LoVo (cell line): ENCODE results near the gene MCL1.
"Not testable (repeated sequence)": the region's sequence is repeated elsewhere in the genome, so short reads cannot be mapped to it uniquely, and the experiment has no call there.

Source experiments
- DNase-seq: peaks from one replicate; pipeline ENCODE4 v3.0.0-alpha.2; 2016; ENCODE audit warnings: low spot score

The MCL1 gene

GRCh38 chr1:150568594-150568966 lies 10.8 kb downstream of the MCL1 start:
- DNase-seq: no peak

DNA sequence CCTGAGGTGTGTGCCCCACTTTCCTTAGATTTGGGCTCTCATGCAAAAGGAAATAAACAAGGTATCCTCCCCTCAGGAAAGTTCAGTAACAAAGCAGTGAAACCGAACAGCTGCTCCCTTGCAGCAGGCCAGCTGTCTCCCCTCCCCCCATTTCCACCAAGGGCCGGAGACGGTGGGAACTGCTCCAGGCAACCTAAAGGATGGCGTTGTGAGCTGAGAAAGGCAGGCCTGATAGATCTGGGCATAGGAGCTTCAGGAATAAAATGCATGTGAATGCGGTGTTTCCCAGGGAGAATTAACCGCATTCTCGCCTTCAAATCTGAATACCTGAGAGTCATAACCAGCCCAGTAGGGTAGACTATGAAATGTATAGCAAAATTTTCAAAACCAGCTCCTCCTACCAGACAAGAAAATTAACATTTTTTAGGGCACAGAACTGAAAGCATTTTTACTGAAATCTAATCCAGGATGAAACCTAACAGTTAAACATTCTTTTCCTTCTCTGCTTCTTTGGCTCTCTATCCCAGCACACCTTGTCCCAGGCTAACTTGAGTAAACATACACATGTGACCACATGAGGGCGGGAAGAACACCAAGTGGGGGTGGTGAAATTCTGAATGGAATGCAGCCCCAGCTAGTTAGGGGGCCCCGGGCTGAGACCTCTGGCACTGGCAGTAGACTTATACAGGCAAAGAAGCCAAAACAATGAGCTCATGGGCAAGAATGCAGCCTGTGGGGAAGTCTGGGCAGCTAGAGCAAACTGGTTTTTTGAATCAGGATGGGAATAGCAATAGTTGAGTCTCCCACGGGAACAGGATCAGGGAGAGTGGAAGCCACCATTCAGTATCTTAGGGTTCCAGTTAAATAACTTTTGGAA lies 11.5 kb downstream of the MCL1 start:
- DNase-seq: peak; percentile 40

DNA sequence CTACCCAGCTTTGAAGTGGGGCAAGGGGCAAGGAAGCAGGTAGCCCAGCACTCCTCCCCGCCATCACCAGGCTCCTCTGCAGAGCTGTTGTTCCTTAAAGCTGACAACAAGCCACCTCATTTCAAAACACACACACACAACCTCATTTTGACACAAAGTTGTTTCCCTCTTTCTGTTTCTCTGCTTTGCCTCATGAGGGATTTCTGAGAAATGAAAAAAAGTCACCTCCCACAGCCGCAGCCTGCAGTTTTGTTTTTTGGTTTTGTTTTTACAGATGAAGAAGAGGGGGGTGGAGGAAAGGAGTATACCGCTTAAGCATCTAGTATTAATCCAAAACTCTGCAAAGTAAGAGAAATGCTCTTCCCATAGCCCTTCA lies 12.1 kb downstream of the MCL1 start:
- DNase-seq: no peak

GRCh38 chr1:150566589-150567340 lies 12.6 kb downstream of the MCL1 start:
- no peak for DNase-seq

DNA sequence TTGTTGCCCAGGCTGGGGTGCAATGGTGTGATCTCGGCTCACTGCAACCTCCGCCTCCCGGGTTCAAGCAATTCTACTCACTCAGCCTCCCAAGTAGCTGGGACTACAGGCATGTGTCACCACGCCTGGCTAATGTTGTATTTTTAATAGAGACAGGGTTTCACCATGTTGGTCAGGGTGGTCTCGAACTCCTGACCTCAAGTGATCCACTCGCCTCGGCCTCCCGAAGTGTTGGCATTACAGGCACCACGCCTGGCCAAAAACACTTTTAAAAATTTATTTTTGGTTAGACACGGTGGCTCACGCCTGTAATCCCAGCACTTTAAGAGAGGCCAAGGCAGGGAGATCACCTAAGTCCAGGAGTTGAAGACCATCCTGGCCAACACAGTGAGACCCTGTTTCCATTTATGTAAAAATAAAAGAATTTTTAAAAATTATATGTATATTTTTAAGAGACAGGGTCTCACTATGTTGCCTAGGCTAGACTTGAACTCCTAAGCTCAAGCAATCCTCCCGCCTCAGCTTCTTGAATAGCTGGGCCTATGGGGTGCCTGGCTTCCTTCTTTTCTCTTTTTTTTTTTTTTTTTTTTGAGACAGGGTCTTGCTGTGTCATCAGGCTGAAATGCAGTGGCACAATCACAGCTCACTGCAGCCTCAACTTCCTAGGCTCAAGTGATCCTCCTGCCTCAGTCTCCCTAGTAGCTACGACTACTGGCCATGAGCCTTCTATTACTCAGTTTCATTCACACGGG lies 14.0 kb downstream of the MCL1 start:
- DNase-seq: not testable (repeated sequence)

- no peak for DNase-seq
Measured at GRCh38 chr1:150564051-150564991, 15.1 kb downstream of the MCL1 start.

DNA sequence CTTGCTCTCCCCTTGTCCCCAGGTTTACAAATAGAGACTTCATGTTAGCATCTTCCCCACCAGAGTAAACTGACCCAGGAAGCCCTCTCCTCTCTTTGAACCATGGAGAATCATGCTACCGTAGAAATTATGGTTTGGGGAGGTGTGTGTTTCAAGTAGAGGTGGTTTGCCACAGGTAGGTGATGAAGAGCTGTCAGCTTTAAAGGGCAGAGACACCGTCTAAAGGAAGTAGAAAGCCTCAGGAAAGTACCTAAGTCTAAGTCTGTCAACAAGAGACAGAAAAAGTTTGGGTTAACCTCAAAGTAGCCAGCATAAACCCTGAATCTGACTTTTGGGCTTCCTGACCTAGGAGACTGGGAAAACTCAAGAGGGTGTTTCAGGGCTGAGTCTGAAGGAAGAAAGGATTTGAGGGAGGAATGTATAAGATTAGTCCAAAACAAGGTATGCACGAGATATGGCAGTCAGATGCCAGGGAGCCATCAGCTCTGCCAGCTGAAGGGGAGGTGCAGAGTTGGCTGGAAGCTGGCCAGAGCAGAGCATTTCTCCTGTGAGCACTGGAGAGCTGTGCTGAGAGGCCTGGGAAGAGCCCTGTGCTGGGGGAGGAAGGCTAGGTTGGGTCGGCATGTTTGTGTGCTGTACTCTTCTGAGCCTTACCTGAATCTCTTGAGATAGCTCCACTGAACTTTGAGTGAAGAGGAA lies 15.9 kb downstream of the MCL1 start:
- DNase-seq: no peak

- DNase-seq: no peak
Measured at GRCh38 chr1:150562446-150563339, 16.7 kb downstream of the MCL1 start.

GRCh38 chr1:150561974-150562445 lies 17.4 kb downstream of the MCL1 start:
- DNase-seq: peak; percentile 93

DNA sequence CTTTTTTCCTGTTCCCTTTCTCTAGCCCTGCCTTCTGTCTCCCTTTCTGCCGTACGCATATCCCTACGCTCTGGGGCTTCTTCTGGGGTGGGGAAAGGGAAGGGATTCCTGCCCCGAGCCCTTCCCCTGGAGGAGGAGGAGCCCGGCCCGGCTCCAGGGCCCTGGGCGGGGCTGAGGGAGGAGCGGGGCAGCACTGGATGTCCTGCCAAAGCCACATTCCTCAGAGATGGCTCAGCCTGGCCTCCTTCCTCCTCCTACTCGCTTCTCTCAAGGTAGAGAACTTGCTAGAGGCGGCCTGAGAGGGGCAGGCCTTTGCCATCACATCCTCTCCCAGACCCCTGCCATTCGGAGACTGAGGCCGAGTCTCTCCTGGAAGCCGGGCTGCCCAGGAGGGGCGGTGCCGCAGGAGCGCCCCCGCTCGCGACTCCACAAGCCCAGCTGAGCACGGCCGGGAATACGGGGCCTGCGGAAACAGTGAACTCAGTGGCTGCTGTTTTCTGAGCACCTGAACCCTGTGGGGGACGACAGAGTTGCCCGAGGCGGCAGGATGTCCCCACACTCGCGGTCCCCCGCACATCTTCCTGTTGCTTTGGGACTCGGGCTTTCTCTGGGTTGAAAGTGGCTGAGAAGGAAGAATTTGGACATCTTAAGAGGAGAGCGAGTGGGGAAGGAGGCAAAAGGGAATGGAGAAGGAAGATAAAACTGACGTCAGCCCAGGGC lies 18.0 kb downstream of the MCL1 start:
- DNase-seq: peak; percentile 97

GRCh38 chr1:150560576-150561253 lies 18.7 kb downstream of the MCL1 start:
- DNase-seq: peak; percentile 89

- DNase-seq: peak; percentile 63
Measured at GRCh38 chr1:150560011-150560438, 19.4 kb downstream of the MCL1 start.

GRCh38 chr1:150559656-150560010 lies 19.8 kb downstream of the MCL1 start:
- DNase-seq: no peak

GRCh38 chr1:150558761-150559655 lies 20.4 kb downstream of the MCL1 start:
- no peak for DNase-seq

GRCh38 chr1:150558303-150558704 lies 21.1 kb downstream of the MCL1 start:
- DNase-seq: no peak

- no peak for DNase-seq
Measured at GRCh38 chr1:150557813-150558212, 21.6 kb downstream of the MCL1 start.

- no peak for DNase-seq
Measured at GRCh38 chr1:150557065-150557600, 22.3 kb downstream of the MCL1 start.
